ENCODE measurements around the gene MAPK1IP1L. TPM values are rescaled to one million over a fixed set of nuclear protein-coding genes. Genes with fewer than 3 reads are reported as not detected.

MAPK1IP1L gene
- total RNA-seq, 4 donors from 2014 or later = 36.8 to 73.7 (median 54.0) TPM

GRCh38 chr14:55051165-55051422 is 353 bp upstream of the MAPK1IP1L start:
- no peak for DNase-seq (ENCODE audit: low spot score in 2 of 2)
- peak overlapping the region; percentile 8 for H3K4me3 ChIP-seq (ENCODE audit: low read depth, poor library complexity, severe bottlenecking)
- 0 to 1% methylated on average over 10 of the region's 10 CpGs for WGBS, 2 donors
- no peak for TF ChIP-seq CTCF (IDR thresholded peaks at IDR 0.05)
- no peak for TF ChIP-seq POLR2A (IDR thresholded peaks at IDR 0.05)
- intact Hi-C loops (cut with DNase I; ENCODE audit: low total_unique reads) = no loop called here

DNA sequence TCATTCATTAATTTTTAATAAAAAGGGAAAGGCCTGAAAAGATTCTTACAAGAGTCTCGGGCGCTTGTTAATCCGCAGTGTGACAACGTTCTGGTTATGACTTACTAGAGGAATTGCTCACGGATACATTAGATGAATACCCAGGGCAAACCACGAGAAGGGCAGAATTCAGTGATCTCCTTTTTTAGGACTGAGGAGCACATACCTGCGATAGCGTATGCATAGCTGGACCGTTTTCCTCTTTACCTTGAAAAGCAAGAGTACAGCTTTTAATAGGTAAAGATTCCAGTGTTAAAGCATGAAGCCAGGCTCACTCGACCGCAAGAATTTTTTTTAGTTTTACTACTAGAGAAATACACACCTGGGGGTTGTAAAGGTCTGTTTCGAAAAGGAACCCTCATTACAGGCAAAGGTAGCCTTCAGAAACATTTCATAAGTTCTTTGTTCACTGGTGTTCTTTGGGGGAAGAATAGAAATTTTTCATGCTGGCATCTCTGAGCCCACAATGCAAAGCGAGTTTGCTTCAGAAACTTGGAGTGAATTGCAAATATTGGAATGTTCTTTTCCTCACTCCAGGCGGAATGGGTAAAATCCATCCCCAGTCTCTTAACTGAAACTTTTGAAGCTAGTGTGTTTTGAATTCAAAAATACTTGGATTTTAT is 953 bp downstream of the MAPK1IP1L start:
- WGBS, 2 donors = 4 to 6% methylated on average over 14 of the region's 14 CpGs
- H3K4me3 ChIP-seq (ENCODE audit: low read depth, poor library complexity, severe bottlenecking) = peak overlapping the region; percentile 75
- no peak for TF ChIP-seq CTCF (IDR thresholded peaks at IDR 0.05)
- TF ChIP-seq POLR2A (IDR thresholded peaks at IDR 0.05) = no peak
- intact Hi-C loops (cut with DNase I; ENCODE audit: low total_unique reads) = no loop called here
- DNase-seq (ENCODE audit: low spot score in 2 of 2) = no peak

DNA sequence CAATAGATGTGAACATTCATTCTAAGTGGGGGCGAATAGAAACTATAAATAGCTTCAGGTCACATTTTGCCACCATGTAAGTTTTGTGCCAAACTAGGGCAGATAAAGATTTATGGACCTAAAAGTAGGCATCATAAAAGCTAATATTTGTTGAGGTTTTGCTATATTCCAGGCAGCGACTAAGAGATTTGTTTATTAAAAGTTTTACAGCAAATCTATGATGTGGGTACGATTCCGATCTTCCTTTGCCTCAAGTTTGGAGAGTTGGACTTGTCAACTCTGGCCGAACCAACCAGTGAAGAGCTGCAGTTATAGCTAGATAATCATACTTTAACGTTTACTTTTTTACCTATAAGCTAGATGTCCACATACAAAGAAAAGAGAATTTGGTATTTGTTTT is 1.6 kb downstream of the MAPK1IP1L start:
- intact Hi-C loops (cut with DNase I; ENCODE audit: low total_unique reads) = no loop called here
- H3K4me3 ChIP-seq (ENCODE audit: low read depth, poor library complexity, severe bottlenecking) = no peak overlapping the region
- TF ChIP-seq POLR2A (IDR thresholded peaks at IDR 0.05) (no peak), CTCF (IDR thresholded peaks at IDR 0.05) (no peak)
- DNase-seq (ENCODE audit: low spot score in 2 of 2) = no peak
- WGBS, 2 donors = 57 to 62% methylated on average over 6 of the region's 6 CpGs

DNA sequence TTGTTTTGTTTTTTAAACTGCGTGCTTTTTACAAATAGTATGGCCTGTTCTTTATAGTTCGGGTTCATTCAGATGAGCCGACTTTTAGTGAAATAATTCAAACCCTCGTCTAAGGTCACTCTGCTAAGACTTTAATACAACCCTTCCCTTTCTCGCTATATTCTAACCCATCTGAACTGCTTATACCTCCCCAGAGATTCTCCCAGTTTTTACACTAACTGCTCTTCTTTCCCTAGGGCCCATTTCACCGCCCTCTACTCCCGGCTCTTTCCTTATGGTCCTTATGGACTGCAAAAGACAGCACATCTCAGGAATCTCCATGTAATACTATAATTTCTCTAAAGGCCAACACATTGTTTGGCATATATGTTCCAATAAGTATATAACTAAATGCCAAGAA is 2.1 kb downstream of the MAPK1IP1L start:
- H3K4me3 ChIP-seq (ENCODE audit: low read depth, poor library complexity, severe bottlenecking) = no peak overlapping the region
- DNase-seq (ENCODE audit: low spot score in 2 of 2) = no peak
- intact Hi-C loops (cut with DNase I; ENCODE audit: low total_unique reads) = no loop called here
- no peak for TF ChIP-seq CTCF (IDR thresholded peaks at IDR 0.05)
- no peak for TF ChIP-seq POLR2A (IDR thresholded peaks at IDR 0.05)
- 81 to 88% methylated on average over 7 of the region's 7 CpGs for WGBS, 2 donors

DNA sequence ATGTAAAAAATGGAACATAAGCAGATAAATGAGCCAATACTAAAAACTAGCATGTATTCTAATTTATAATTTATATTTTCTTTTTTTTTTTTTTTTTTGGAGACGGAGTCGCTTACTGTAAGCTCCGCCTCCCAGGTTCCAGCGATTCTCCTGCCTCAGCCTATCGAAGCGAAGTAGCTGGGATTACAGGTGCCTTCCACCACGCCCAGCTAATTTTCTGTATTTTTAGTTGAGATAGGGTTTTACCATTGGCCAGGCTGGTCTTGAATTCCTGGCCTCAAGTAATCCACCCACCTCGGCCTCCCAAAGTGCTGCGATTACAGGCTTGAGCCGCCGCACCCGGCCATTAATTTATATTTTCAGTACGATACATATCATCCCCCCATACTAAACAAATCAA is 2.7 kb downstream of the MAPK1IP1L start:
- WGBS, 2 donors = 96% methylated on average over 13 of the region's 13 CpGs
- intact Hi-C loops (cut with DNase I; ENCODE audit: low total_unique reads) = no loop called here

More for the DNA sequence above, 2.7 kb downstream of the MAPK1IP1L start:
- no peak for DNase-seq (ENCODE audit: low spot score in 2 of 2)
- no peak overlapping the region for H3K4me3 ChIP-seq (ENCODE audit: low read depth, poor library complexity, severe bottlenecking)
- TF ChIP-seq POLR2A (IDR thresholded peaks at IDR 0.05) (no peak), CTCF (IDR thresholded peaks at IDR 0.05) (no peak)
